GM19238 (cell line): ENCODE data around the gene DCAF4.

Source experiments
- DNase-seq: peaks from one replicate; pipeline ENCODE4 v3.0.0; 2011; ENCODE audit warnings: low spot score; ENCODE audit not compliant: insufficient read length

The DCAF4 gene

GRCh38 chr14:72926292-72927028, at the start of gene DCAF4:
DCAF4 (plus strand) TSS chr14:72926464; CDS start chr14:72937979, 11,515 bp downstream.
- peak; percentile 95 for DNase-seq

- no peak for DNase-seq
These were observed 49.6 kb upstream of the DCAF4 start for GRCh38 chr14:72876710-72877063.

- DNase-seq: no peak
These were observed 47.5 kb upstream of the DCAF4 start for GRCh38 chr14:72878746-72879145.

- no peak for DNase-seq
These were observed 46.8 kb upstream of the DCAF4 start for GRCh38 chr14:72879431-72879830.

GRCh38 chr14:72880164-72880563, 46.1 kb upstream of the DCAF4 start:
- DNase-seq: no peak

- DNase-seq: no peak
These were observed 45.4 kb upstream of the DCAF4 start for GRCh38 chr14:72880820-72881219.

GRCh38 chr14:72881543-72881942, 44.7 kb upstream of the DCAF4 start:
- DNase-seq: no peak

GRCh38 chr14:72882047-72882446, 44.2 kb upstream of the DCAF4 start:
- no peak for DNase-seq

GRCh38 chr14:72882463-72882862, 43.8 kb upstream of the DCAF4 start:
- no peak for DNase-seq

GRCh38 chr14:72883109-72883508, 43.2 kb upstream of the DCAF4 start:
- no peak for DNase-seq

GRCh38 chr14:72883961-72884360, 42.3 kb upstream of the DCAF4 start:
- DNase-seq: no peak

GRCh38 chr14:72884386-72884785, 41.9 kb upstream of the DCAF4 start:
- no peak for DNase-seq

- DNase-seq: no peak
These were observed 38.8 kb upstream of the DCAF4 start for GRCh38 chr14:72887514-72887913.

- no peak for DNase-seq
These were observed 38.1 kb upstream of the DCAF4 start for GRCh38 chr14:72888192-72888591.

GRCh38 chr14:72888636-72889201, 37.5 kb upstream of the DCAF4 start:
- DNase-seq: no peak

- no peak for DNase-seq
These were observed 36.9 kb upstream of the DCAF4 start for GRCh38 chr14:72889366-72889765.

GRCh38 chr14:72891666-72892102, 34.6 kb upstream of the DCAF4 start:
- no peak for DNase-seq

GRCh38 chr14:72892103-72892878, 34.0 kb upstream of the DCAF4 start:
- DNase-seq: no peak

- no peak for DNase-seq
These were observed 33.2 kb upstream of the DCAF4 start for GRCh38 chr14:72892879-72893635.

GRCh38 chr14:72893636-72894322, 32.5 kb upstream of the DCAF4 start, which contains the start of gene DPF3:
DPF3 (minus strand) TSS chr14:72894101; CDS start chr14:72894088, 13 bp downstream.
- DNase-seq: peak; percentile 93

- DNase-seq: no peak
These were observed 32.0 kb upstream of the DCAF4 start for GRCh38 chr14:72894323-72894622.
